H1 (cell line): ENCODE data around the gene HMCN2. TPM values are rescaled to one million over a fixed set of nuclear protein-coding genes. Genes with fewer than 3 reads are reported as not detected.
A peak's percentile ranks its signal among the peaks of the same experiment; 100 is the strongest.

Experiments
- CTCF ChIA-PET: fragments of 300-600 bp; sonication (Branson Sonifier 250); formaldehyde crosslinking; loops from one replicate; lab custom pipeline; 2021; ENCODE audit not compliant: partially characterized antibody; lab: Charles Lee
- POLR2A ChIA-PET: fragments of 300-600 bp; sonication (Branson Sonifier 250); formaldehyde crosslinking; loops from one replicate; lab custom pipeline; 2021; ENCODE audit warnings: inconsistent platforms; ENCODE audit not compliant: partially characterized antibody; lab: Charles Lee
- DNase-seq, 2 experiments: peaks; one replicate each; pipeline versions ENCODE4 v3.0.0 to v3.0.0-alpha.2; 2010 to 2022; ENCODE audit warnings: low spot score in 2 of 2, low read depth in 1 of 2, mixed read lengths in 1 of 2
- FAIRE-seq: peaks from 2 replicates; lab custom pipeline; 2011; peaks lifted over from hg19 to GRCh38; lab: Jason Lieb, UNC
- H2AFZ ChIP-seq: 2 replicates; pipeline ENCODE4 v1.8.1; 2012; ENCODE audit warnings: low read length, inconsistent platforms
- H2AK5ac ChIP-seq: 2 replicates; pipeline ENCODE4 v1.6.1; 2013; ENCODE audit warnings: low read depth, low read length
- H2BK120ac ChIP-seq: replicated peaks from 2 replicates; pipeline ENCODE3; 2013; ENCODE audit warnings: low read depth, low read length, inconsistent platforms
- H2BK12ac ChIP-seq: 2 replicates; pipeline ENCODE4 v1.6.1; 2013; ENCODE audit warnings: low read depth, low read length
- H2BK15ac ChIP-seq: 2 replicates; pipeline ENCODE4 v1.6.1; 2013; ENCODE audit warnings: low read length
- H2BK20ac ChIP-seq: 2 replicates; pipeline ENCODE4 v1.6.1; 2013; ENCODE audit warnings: low read length
- H2BK5ac ChIP-seq: 2 replicates; pipeline ENCODE4 v1.6.1; 2013; ENCODE audit warnings: low read depth, low read length
- H3K14ac ChIP-seq: 2 replicates; pipeline ENCODE4 v1.6.1; 2013; ENCODE audit warnings: inconsistent platforms; ENCODE audit not compliant: insufficient read length
- H3K18ac ChIP-seq: 2 replicates; pipeline ENCODE4 v1.6.1; 2013; ENCODE audit warnings: low read length; ENCODE audit errors: extremely low read depth
- H3K23ac ChIP-seq: 2 replicates; pipeline ENCODE4 v1.6.1; 2013; ENCODE audit warnings: inconsistent platforms; ENCODE audit not compliant: insufficient read length
- H3K23me2 ChIP-seq: 2 replicates; pipeline ENCODE4 v1.6.1; 2013; ENCODE audit warnings: low read depth, low read length
- H3K27ac ChIP-seq: 2 replicates; pipeline ENCODE4 v1.6.1; 2011; ENCODE audit warnings: low read depth, low read length, inconsistent platforms
- H3K27me3 ChIP-seq, 4 experiments: replicated peaks in 1 of 4; 1 replicate in 1 of 4; 2 replicates in 3 of 4; pipeline versions ENCODE4 v1.6.1 to v1.8.1; 2011 to 2013; ENCODE audit warnings: low read length in 3 of 4, mild to moderate bottlenecking in 3 of 4, inconsistent platforms in 2 of 4, mixed read lengths in 2 of 4, moderate library complexity in 1 of 4; ENCODE audit not compliant: control insufficient read depth in 3 of 4, insufficient read depth in 3 of 4; ENCODE audit errors: extremely low read depth in 1 of 4
- H3K36me3 ChIP-seq, 4 experiments: 2 replicates each; pipeline versions ENCODE4 v1.6.1 to v1.8.1; 2011 to 2013; ENCODE audit warnings: mild to moderate bottlenecking in 4 of 4, low read length in 3 of 4, moderate library complexity in 2 of 4, control low read depth in 1 of 4, inconsistent platforms in 1 of 4; ENCODE audit not compliant: insufficient read depth in 4 of 4, control insufficient read depth in 2 of 4
- H3K4ac ChIP-seq: replicated peaks from 2 replicates; pipeline ENCODE3; 2013; ENCODE audit warnings: low read length, low read depth, mixed read lengths, inconsistent platforms; ENCODE audit not compliant: insufficient read length
- H3K4me1 ChIP-seq, 4 experiments: replicated peaks in 1 of 4; 1 replicate in 1 of 4; 2 replicates in 3 of 4; pipeline versions ENCODE4 v1.6.1 to v1.8.1; 2011 to 2013; ENCODE audit warnings: low read length in 3 of 4, inconsistent platforms in 2 of 4, mixed read lengths in 1 of 4; ENCODE audit not compliant: insufficient read depth in 4 of 4, control insufficient read depth in 3 of 4
- H3K4me2 ChIP-seq, 2 experiments: 2 replicates each; pipeline versions ENCODE4 v1.6.1 to v1.8.1; 2011 to 2013; ENCODE audit warnings: low read depth in 2 of 2, low read length in 2 of 2, control low read depth in 1 of 2, inconsistent platforms in 1 of 2, mild to moderate bottlenecking in 1 of 2; ENCODE audit not compliant: insufficient read depth in 1 of 2
- H3K4me3 ChIP-seq, 4 experiments: fragments of 200-600, 300-600 bp in 1 of 4; sonication (generic), shearing (Covaris generic), sonication (Bioruptor Twin) in 1 of 4; 2 replicates each; pipeline versions ENCODE4 v1.5.1 to v1.8.1; 2011 to 2016; ENCODE audit warnings: low read length in 4 of 4, low read depth in 3 of 4, control low read depth in 2 of 4, inconsistent platforms in 2 of 4, mild to moderate bottlenecking in 2 of 4, mixed read lengths in 1 of 4, moderate library complexity in 1 of 4; ENCODE audit not compliant: insufficient read depth in 2 of 4; ENCODE audit errors: extremely low read depth in 1 of 4
- H3K56ac ChIP-seq: replicated peaks from 2 replicates; pipeline ENCODE3; 2013; ENCODE audit warnings: low read depth, mild to moderate bottlenecking, mixed read lengths, low read length, inconsistent platforms; ENCODE audit not compliant: insufficient read length
- H3K79me1 ChIP-seq: 2 replicates; pipeline ENCODE4 v1.6.1; 2013; ENCODE audit warnings: low read depth, low read length, control low read depth
- H3K79me2 ChIP-seq, 2 experiments: 2 replicates each; pipeline versions ENCODE4 v1.6.1 to v1.8.1; 2012 to 2013; ENCODE audit warnings: low read length in 2 of 2, mild to moderate bottlenecking in 2 of 2, inconsistent platforms in 1 of 2; ENCODE audit not compliant: insufficient read depth in 2 of 2, control insufficient read depth in 1 of 2
- H3K9ac ChIP-seq, 4 experiments: replicated peaks in 1 of 4; 1 replicate in 1 of 4; 2 replicates in 3 of 4; pipeline versions ENCODE4 v1.6.1 to v1.8.1; 2011 to 2013; ENCODE audit warnings: low read depth in 3 of 4, low read length in 3 of 4, control low read depth in 2 of 4, mild to moderate bottlenecking in 2 of 4, moderate library complexity in 2 of 4, inconsistent platforms in 1 of 4; ENCODE audit errors: extremely low read depth in 1 of 4
- H3K9me3 ChIP-seq, 2 experiments: 2 replicates each; pipeline versions ENCODE4 v1.6.1 to v1.8.1; 2012 to 2013; ENCODE audit warnings: mild to moderate bottlenecking in 2 of 2, moderate library complexity in 2 of 2, control low read depth in 1 of 2, inconsistent platforms in 1 of 2, low read depth in 1 of 2, low read length in 1 of 2, mixed read lengths in 1 of 2; ENCODE audit not compliant: insufficient read depth in 2 of 2
- H4K20me1 ChIP-seq, 2 experiments: replicated peaks in 1 of 2; 2 replicates each; pipeline versions ENCODE3 to v1.8.1; 2011 to 2013; ENCODE audit warnings: inconsistent platforms in 2 of 2, low read length in 2 of 2, mild to moderate bottlenecking in 1 of 2; ENCODE audit not compliant: insufficient read depth in 2 of 2, control insufficient read depth in 1 of 2
- H4K5ac ChIP-seq: 2 replicates; pipeline ENCODE4 v1.6.1; 2013; ENCODE audit warnings: low read length, low read depth, mixed read lengths, inconsistent platforms; ENCODE audit not compliant: insufficient read length
- H4K8ac ChIP-seq: 2 replicates; pipeline ENCODE4 v1.8.0; 2013; ENCODE audit warnings: mild to moderate bottlenecking, moderate library complexity, low read length, inconsistent platforms; ENCODE audit not compliant: insufficient read depth; ENCODE audit errors: extremely low read depth
- H4K91ac ChIP-seq: replicated peaks from 2 replicates; pipeline ENCODE3; 2013; ENCODE audit warnings: low read length, mixed read lengths, inconsistent platforms; ENCODE audit not compliant: insufficient read length
- TAF1 ChIP-seq: IDR thresholded peaks from 2 replicates; pipeline ENCODE4 v1.6.1; 2011; ENCODE audit warnings: mild to moderate bottlenecking, low read depth, low read length
- WGBS, 2 experiments: shearing (Covaris generic) in 1 of 2; methylation state at CpG; one replicate each; pipeline versions ENCODE4 v1.1.6 to v1.1.7; 2013 to 2015; ENCODE audit warnings: low lambda C conversion rate in 2 of 2, mixed read lengths in 2 of 2, inconsistent platforms in 1 of 2, low coverage in 1 of 2, missing lambda C conversion rate in 1 of 2; ENCODE audit not compliant: insufficient replicate concordance in 2 of 2, insufficient coverage in 1 of 2, insufficient read length in 1 of 2; ENCODE audit errors: extremely low coverage in 1 of 2, missing lambda C conversion rate in 1 of 2; 5-methylcytosine and 5-hydroxymethylcytosine counted together
- polyA plus RNA-seq, 7 experiments: library from polyadenylated mRNA; depleted of rRNA in 3 of 7; stranded (reverse) in 5 of 7; unstranded in 2 of 7; fragments of >200 nt in 5 of 7; fragments of 200-250 nt in 2 of 7; gene quantifications; 1 replicate in 5 of 7; 2 replicates in 1 of 7; 4 replicates in 1 of 7; pipeline versions ENCODE4 v1.2.1 to v1.2.3, GENCODE V29; 2011 to 2013; ENCODE audit warnings: missing spikeins in 2 of 7, mixed read lengths in 2 of 7
- total RNA-seq: library from RNA; stranded (reverse); fragmentation: NEBNext Ultra II Directional; extraction: Animal tissue kit (Norgen Biotek cat#: 25700); gene quantifications from 2 replicates; pipeline ENCODE4 v1.2.1, GENCODE V29; 2021

Gene HMCN2
- total and polyA plus RNA-seq, 2 of the 8 experiments (the other 6 are each of a cell fraction or from before 2014, with no cell fraction given), result 5.0 to 9.1 TPM

GRCh38 chr9:130262061-130262745, 3.4 kb upstream of the HMCN2 start:
- Histone ChIP-seq H4K5ac (no peak overlapping the region), H3K79me1 (no peaks in the 10 kb centered on the region; the same call in 1 of the 2 replicates), H3K4me1 (peaks cover 2 to 10% (median 3%) of the 10 kb centered on the region in 4 experiments; a peak in 5 of 7 replicates), H3K4me2 (no peak overlapping the region), H3K4me3 (no peak overlapping the region), H3K27ac (no peak overlapping the region), H2BK12ac (0 out of 2 replicates have a peak overlapping the region, but pooled peaks have one; percentile 35), H3K23ac (no peak overlapping the region), H2AK5ac (no peak overlapping the region), H3K27me3 (peaks cover 0 to 20% (median 13%) of the 10 kb centered on the region in 4 experiments; a peak in 6 of 7 replicates), H4K8ac (no peak overlapping the region), H3K9ac (no peak overlapping the region), H3K23me2 (peaks cover 11% of the 10 kb centered on the region; the same call in 1 of the 2 replicates), H2BK5ac (no peak overlapping the region), H2AFZ (no peak overlapping the region), H2BK120ac (no peak overlapping the region), H4K91ac (no peak overlapping the region), H4K20me1 (no peaks in the 10 kb centered on the region), H3K18ac (no peak overlapping the region), H3K4ac (no peak overlapping the region), H3K79me2 (no peaks in the 10 kb centered on the region), H3K14ac (no peak overlapping the region), H3K56ac (no peak overlapping the region), H3K36me3 (no peaks in the 10 kb centered on the region), H3K9me3 (peaks cover 7 to 9% of the 10 kb centered on the region in 2 experiments), H2BK20ac (0 out of 2 replicates have a peak overlapping the region, but pooled peaks have one; percentile 34), H2BK15ac (no peak overlapping the region)
- 94% methylated on average over 17 of the region's 17 CpGs; no CpG with 5 or more reads in 1 of the 2 experiments for WGBS, 2 experiments
- DNase-seq, result no peak
- no peak for TF ChIP-seq TAF1
- POLR2A ChIA-PET, result interaction anchor here (1.6 kb wide), 1 partner anchor 68 kb away, joined by 3 read pairs; no protein-coding TSS in a partner anchor
- CTCF ChIA-PET, result interaction anchor here (0.9 to 3.8 kb wide), 8 partner anchors 10 to 59 kb away, joined by 3 to 22 read pairs (median 6); no protein-coding TSS in a partner anchor
- FAIRE-seq, result no peak
